ENCODE measurements around the gene ADAD1. TPM values are rescaled to one million over a fixed set of nuclear protein-coding genes. Genes with fewer than 3 reads are reported as not detected.

The ADAD1 gene
- total RNA-seq, 4 donors from 2014 or later: 0.55 TPM; not detected in 3

- intact Hi-C loops (cut with DNase I; ENCODE audit: low total_unique reads): no loop called here
- H3K9me3 ChIP-seq: no peaks in the 10 kb centered on the region
- no peaks in the 10 kb centered on the region for H3K36me3 ChIP-seq
- TF ChIP-seq POLR2A (IDR thresholded peaks at IDR 0.05) (no peak), CTCF (IDR thresholded peaks at IDR 0.05) (no peak)
- no peak overlapping the region for H3K4me3 ChIP-seq
- H3K27ac ChIP-seq: no peak overlapping the region
- no peaks in the 10 kb centered on the region for H3K4me1 ChIP-seq
- no peak for DNase-seq
- H3K27me3 ChIP-seq: no peaks in the 10 kb centered on the region
Observed at GRCh38 chr4:122475233-122475632, 96.4 kb downstream of the ADAD1 start.

GRCh38 chr4:122476126-122476525 is 97.3 kb downstream of the ADAD1 start:
- no peak for DNase-seq
- TF ChIP-seq CTCF (IDR thresholded peaks at IDR 0.05) (no peak), POLR2A (IDR thresholded peaks at IDR 0.05) (no peak)
- intact Hi-C loops (cut with DNase I; ENCODE audit: low total_unique reads): no loop called here
- Histone ChIP-seq H3K27ac (no peak overlapping the region), H3K4me1 (no peaks in the 10 kb centered on the region), H3K27me3 (no peaks in the 10 kb centered on the region), H3K36me3 (no peaks in the 10 kb centered on the region), H3K9me3 (no peaks in the 10 kb centered on the region), H3K4me3 (no peak overlapping the region)

GRCh38 chr4:122476745-122477144 is 97.9 kb downstream of the ADAD1 start:
- Histone ChIP-seq H3K27ac (no peak overlapping the region), H3K9me3 (no peaks in the 10 kb centered on the region), H3K27me3 (no peaks in the 10 kb centered on the region), H3K36me3 (no peaks in the 10 kb centered on the region), H3K4me1 (no peaks in the 10 kb centered on the region), H3K4me3 (no peak overlapping the region)
- TF ChIP-seq POLR2A (IDR thresholded peaks at IDR 0.05) (no peak), CTCF (IDR thresholded peaks at IDR 0.05) (no peak)
- intact Hi-C loops (cut with DNase I; ENCODE audit: low total_unique reads): no loop called here
- DNase-seq: no peak

Other genes with a start within 250 kb of the ADAD1 start
- gene BLTP1, start 226.7 kb upstream of the ADAD1 start, total RNA-seq: 100 to 1,000 TPM in 2 of 4 donors, 10 to 100 TPM in 2; 60.9 to 186 (median 98.6) TPM
- not detected for gene IL2, start 77.7 kb downstream of the ADAD1 start, total RNA-seq
- not detected for gene IL21, start 242.1 kb downstream of the ADAD1 start, total RNA-seq

All from uterus (tissue), 4 donors.